A549 (cell line): Measurements from ENCODE around the gene RGS9BP.
"Not testable (repeated sequence)": the region's sequence is repeated elsewhere in the genome, so short reads cannot be mapped to it uniquely, and the experiment has no call there.

Source experiments
- BHLHE40 ChIP-seq: IDR thresholded peaks from 2 replicates; pipeline ENCODE4 v1.6.1; 2012; ENCODE audit warnings: low read depth, low read length, inconsistent platforms
- CHD4 ChIP-seq: fragments of 200-600 bp; sonication (generic); IDR thresholded peaks from 2 replicates; pipeline ENCODE4 v1.6.1; 2016; ENCODE audit warnings: antibody characterized with exemption, mild to moderate bottlenecking, borderline replicate concordance
- JUN ChIP-seq, 2 experiments: fragments of >200 bp; sonication (Bioruptor Twin); formaldehyde crosslinking; IDR thresholded peaks; 2 replicates in 1 of 2; 3 replicates in 1 of 2; pipeline ENCODE4 v1.6.1; 2016 to 2017
- MYC ChIP-seq: IDR thresholded peaks from 2 replicates; pipeline ENCODE4 v1.6.1; 2012; ENCODE audit warnings: mild to moderate bottlenecking, inconsistent platforms, low read length, improper control_type of control experiment, borderline replicate concordance
- PHF8 ChIP-seq: fragments of 200-600 bp; sonication (generic); IDR thresholded peaks from 2 replicates; pipeline ENCODE4 v1.6.1; 2016; ENCODE audit warnings: low read depth, mild to moderate bottlenecking, antibody characterized with exemption, moderate library complexity, borderline replicate concordance
- POLR2A ChIP-seq: IDR thresholded peaks from 2 replicates; pipeline ENCODE4 v1.6.1; 2012; ENCODE audit warnings: mild to moderate bottlenecking, low read length
- TP53 ChIP-seq: fragments of 250-450 bp; sonication (Bioruptor Pico); IDR thresholded peaks from 2 replicates; pipeline ENCODE4 v1.5.0; 2021; ENCODE audit warnings: mild to moderate bottlenecking, moderate library complexity
- ZFP36 ChIP-seq: fragments of 450-650 bp; IDR thresholded peaks from 2 replicates; pipeline ENCODE4 v1.6.1; 2014; ENCODE audit warnings: borderline replicate concordance; ENCODE audit not compliant: partially characterized antibody
- TF ChIP-seq, protein P1 (sequence below): fragments of >200 bp; sonication (Bioruptor Twin); formaldehyde crosslinking; IDR thresholded peaks from 3 replicates; pipeline ENCODE4 v1.5.1; 2016

DNA sequence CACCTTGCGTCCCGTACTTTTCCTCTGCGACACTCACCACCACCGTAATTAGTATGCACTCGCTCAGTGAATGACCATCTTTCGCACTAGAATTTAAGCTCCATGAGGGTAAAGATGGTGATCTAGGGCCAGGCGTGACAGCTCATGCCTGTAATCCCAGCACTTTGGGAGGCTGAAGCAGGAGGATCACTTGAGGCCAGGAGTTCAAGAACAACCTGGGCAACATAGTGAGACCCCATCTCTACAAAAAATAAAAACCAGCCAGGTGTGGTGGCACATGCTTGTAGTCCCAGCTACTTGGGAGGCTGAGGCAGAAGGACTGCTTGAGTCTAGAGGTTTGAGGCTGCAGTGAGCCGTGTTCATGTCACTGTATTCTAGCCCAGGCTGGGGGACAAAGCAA, 19.3 kb upstream of the RGS9BP start:
- TF ChIP-seq, protein P1, sequence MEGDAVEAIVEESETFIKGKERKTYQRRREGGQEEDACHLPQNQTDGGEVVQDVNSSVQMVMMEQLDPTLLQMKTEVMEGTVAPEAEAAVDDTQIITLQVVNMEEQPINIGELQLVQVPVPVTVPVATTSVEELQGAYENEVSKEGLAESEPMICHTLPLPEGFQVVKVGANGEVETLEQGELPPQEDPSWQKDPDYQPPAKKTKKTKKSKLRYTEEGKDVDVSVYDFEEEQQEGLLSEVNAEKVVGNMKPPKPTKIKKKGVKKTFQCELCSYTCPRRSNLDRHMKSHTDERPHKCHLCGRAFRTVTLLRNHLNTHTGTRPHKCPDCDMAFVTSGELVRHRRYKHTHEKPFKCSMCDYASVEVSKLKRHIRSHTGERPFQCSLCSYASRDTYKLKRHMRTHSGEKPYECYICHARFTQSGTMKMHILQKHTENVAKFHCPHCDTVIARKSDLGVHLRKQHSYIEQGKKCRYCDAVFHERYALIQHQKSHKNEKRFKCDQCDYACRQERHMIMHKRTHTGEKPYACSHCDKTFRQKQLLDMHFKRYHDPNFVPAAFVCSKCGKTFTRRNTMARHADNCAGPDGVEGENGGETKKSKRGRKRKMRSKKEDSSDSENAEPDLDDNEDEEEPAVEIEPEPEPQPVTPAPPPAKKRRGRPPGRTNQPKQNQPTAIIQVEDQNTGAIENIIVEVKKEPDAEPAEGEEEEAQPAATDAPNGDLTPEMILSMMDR: not testable (repeated sequence)
- TF ChIP-seq BHLHE40; JUN (IDR thresholded peaks at IDR 0.05); ZFP36; TP53 (CRISPR knock-in tag); CHD4; PHF8; MYC: not testable (repeated sequence)
- TF ChIP-seq POLR2A: 0 out of 2 replicates have a peak, but pooled peaks have one; percentile 13
